Measurements from ENCODE around the gene TCOF1.

TCOF1 gene

GRCh38 chr5:150349681-150350275 is 7.7 kb upstream of the TCOF1 start:
- DNase-seq (ENCODE audit: low read depth), result no peak

- DNase-seq (ENCODE audit: low read depth), result peak; percentile 22
These were observed 6.8 kb upstream of the TCOF1 start for GRCh38 chr5:150350524-150351344.

GRCh38 chr5:150352244-150353031 is 5.1 kb upstream of the TCOF1 start:
- no peak for DNase-seq (ENCODE audit: low read depth)

GRCh38 chr5:150353032-150353675 is 4.3 kb upstream of the TCOF1 start:
- DNase-seq (ENCODE audit: low read depth), result no peak

- DNase-seq (ENCODE audit: low read depth), result no peak
These were observed 1.7 kb upstream of the TCOF1 start for GRCh38 chr5:150355791-150356190.

- DNase-seq (ENCODE audit: low read depth), result no peak
These were observed 762 bp upstream of the TCOF1 start for GRCh38 chr5:150356575-150357294.

- no peak for DNase-seq (ENCODE audit: low read depth)
These were observed 981 bp downstream of the TCOF1 start for GRCh38 chr5:150358261-150359095.

GRCh38 chr5:150361301-150361700 is 3.8 kb downstream of the TCOF1 start:
- DNase-seq (ENCODE audit: low read depth), result no peak

GRCh38 chr5:150363185-150363584 is 5.7 kb downstream of the TCOF1 start:
- no peak for DNase-seq (ENCODE audit: low read depth)

- DNase-seq (ENCODE audit: low read depth), result no peak
These were observed 6.5 kb downstream of the TCOF1 start for GRCh38 chr5:150364004-150364403.

- no peak for DNase-seq (ENCODE audit: low read depth)
These were observed 11.0 kb downstream of the TCOF1 start for GRCh38 chr5:150368526-150368925.

- DNase-seq (ENCODE audit: low read depth), result no peak
These were observed 15.1 kb downstream of the TCOF1 start for GRCh38 chr5:150372639-150373038.

- no peak for DNase-seq (ENCODE audit: low read depth)
These were observed 17.2 kb downstream of the TCOF1 start for GRCh38 chr5:150374651-150375050.

GRCh38 chr5:150376799-150377771 is 19.6 kb downstream of the TCOF1 start:
- DNase-seq (ENCODE audit: low read depth), result no peak

GRCh38 chr5:150377964-150378694 is 20.6 kb downstream of the TCOF1 start:
- no peak for DNase-seq (ENCODE audit: low read depth)

- no peak for DNase-seq (ENCODE audit: low read depth)
These were observed 27.2 kb downstream of the TCOF1 start for GRCh38 chr5:150384701-150385100.

- no peak for DNase-seq (ENCODE audit: low read depth)
These were observed 28.7 kb downstream of the TCOF1 start for GRCh38 chr5:150386024-150386855.
